Stomach (tissue), 4 donors: Measurements from ENCODE around the gene MYL3.

Source experiments
- CTCF ChIP-seq, 7 experiments: fragments of 450-650 bp in 4 of 7; fragments of 200-600 bp in 3 of 7; sonication (generic) in 3 of 7; IDR thresholded peaks; one replicate each; pipeline ENCODE4 v1.5.1; 2016 to 2019; ENCODE audit warnings: antibody characterized with exemption in 7 of 7, control low read depth in 2 of 7, mild to moderate bottlenecking in 1 of 7
- POLR2A ChIP-seq, 4 donors: fragments of 450-650 bp; IDR thresholded peaks; one replicate each; pipeline ENCODE4 v1.6.1; 2016; ENCODE audit warnings: antibody characterized with exemption in 4 of 4, control low read depth in 2 of 4, mild to moderate bottlenecking in 1 of 4, moderate library complexity in 1 of 4
- POLR2AphosphoS5 ChIP-seq, 3 donors: sonication (generic); formaldehyde crosslinking; IDR thresholded peaks; one replicate each; pipeline ENCODE4 v1.6.1; 2016; ENCODE audit warnings: antibody characterized with exemption in 3 of 3

- TF ChIP-seq POLR2AphosphoS5 (IDR thresholded peaks at IDR 0.05) (no peak), POLR2A (IDR thresholded peaks at IDR 0.05) (no peak), CTCF (IDR thresholded peaks at IDR 0.05) (no peak)
Observed at GRCh38 chr3:46869440-46869839, 6.2 kb upstream of the MYL3 start.
